ENCODE results near the gene RBKS.

The RBKS gene

DNA sequence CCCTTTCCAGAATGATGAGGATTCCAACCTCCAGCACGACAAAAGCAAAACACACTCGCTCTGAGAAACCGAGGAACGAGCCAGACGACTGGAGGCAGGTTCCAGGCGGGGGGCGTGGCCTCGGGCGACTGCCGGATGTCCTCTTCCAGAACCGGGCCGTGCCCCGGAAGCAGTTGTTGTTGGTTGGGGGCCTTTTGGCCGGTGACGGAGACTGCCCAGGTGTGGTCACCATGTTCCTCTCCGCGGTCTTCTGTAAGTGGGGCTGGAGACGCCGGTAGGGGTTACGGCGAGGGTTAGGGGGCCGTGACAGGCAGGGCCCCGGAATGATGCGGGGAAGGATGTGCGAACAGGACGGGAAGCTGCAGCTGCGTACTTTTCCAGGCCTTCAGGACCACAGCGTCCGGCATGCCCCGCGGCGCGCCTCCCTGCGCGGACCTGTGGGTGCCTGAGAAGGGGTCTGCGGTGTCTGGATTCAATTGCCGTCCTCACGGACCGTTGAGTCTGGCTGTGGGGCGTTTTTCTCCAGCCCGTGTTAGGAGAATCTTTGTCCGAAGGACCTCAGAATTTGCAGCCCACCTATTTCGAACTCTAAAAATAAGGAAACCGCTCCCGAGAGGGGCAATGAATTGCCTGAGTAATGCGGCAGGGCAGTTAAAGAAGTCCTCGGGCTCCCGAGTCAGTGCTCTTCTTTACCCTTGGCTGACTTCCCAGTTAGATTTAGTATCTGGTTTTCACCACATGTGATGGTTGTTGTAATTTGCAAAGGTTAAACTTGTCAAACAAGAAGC is 118.4 kb downstream of the RBKS start, which contains the start of gene MRPL33 (continued):
- TF ChIP-seq, protein P1, sequence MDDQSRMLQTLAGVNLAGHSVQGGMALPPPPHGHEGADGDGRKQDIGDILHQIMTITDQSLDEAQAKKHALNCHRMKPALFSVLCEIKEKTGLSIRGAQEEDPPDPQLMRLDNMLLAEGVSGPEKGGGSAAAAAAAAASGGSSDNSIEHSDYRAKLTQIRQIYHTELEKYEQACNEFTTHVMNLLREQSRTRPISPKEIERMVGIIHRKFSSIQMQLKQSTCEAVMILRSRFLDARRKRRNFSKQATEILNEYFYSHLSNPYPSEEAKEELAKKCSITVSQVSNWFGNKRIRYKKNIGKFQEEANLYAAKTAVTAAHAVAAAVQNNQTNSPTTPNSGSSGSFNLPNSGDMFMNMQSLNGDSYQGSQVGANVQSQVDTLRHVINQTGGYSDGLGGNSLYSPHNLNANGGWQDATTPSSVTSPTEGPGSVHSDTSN (CRISPR knock-in tag; IDR thresholded peaks at IDR 0.05), result 0 out of 2 replicates have a peak, but pooled peaks have one; percentile 48
- TF ChIP-seq ZNF561 (tag by site-specific recombination; IDR thresholded peaks at IDR 0.05; ENCODE audit: borderline replicate concordance) (no peak), ZNF221 (tag by site-specific recombination; IDR thresholded peaks at IDR 0.05; ENCODE audit: borderline replicate concordance) (no peak), KLF10 (tag by site-specific recombination; IDR thresholded peaks at IDR 0.05) (peak; percentile 21; the same call in 1 of the 2 replicates), ZNF184 (tag by site-specific recombination; IDR thresholded peaks at IDR 0.05) (no peak), ZXDB (tag by site-specific recombination; IDR thresholded peaks at IDR 0.05) (peak; percentile 93), ZNF311 (tag by site-specific recombination; IDR thresholded peaks at IDR 0.05; ENCODE audit: borderline replicate concordance) (no peak), ZNF664 (tag by site-specific recombination; IDR thresholded peaks at IDR 0.05) (0 out of 2 replicates have a peak, but pooled peaks have one; percentile 6), BCL11B (tag by site-specific recombination; IDR thresholded peaks at IDR 0.05; ENCODE audit: low read depth) (peak; percentile 80; the same call in 1 of the 2 replicates), EGR2 (tag by site-specific recombination; IDR thresholded peaks at IDR 0.05; ENCODE audit: low read depth) (no peak), ZNF530 (tag by site-specific recombination; IDR thresholded peaks at IDR 0.05; ENCODE audit: low read depth) (no peak), HOXC10 (CRISPR knock-in tag; IDR thresholded peaks at IDR 0.05) (no peak), ZNF121 (tag by site-specific recombination; IDR thresholded peaks at IDR 0.05) (no peak), SP3 (tag by site-specific recombination; IDR thresholded peaks at IDR 0.05) (peak; percentile 77), ZNF155 (tag by site-specific recombination; IDR thresholded peaks at IDR 0.05) (no peak), ZNF48 (tag by site-specific recombination; IDR thresholded peaks at IDR 0.05) (no peak), TCF7L2 (IDR thresholded peaks at IDR 0.05; ENCODE audit: borderline replicate concordance, low read depth, low read length) (no peak), ZNF555 (tag by site-specific recombination; conservative IDR thresholded peaks at IDR 0.05) (no peak), OVOL3 (tag by site-specific recombination; IDR thresholded peaks at IDR 0.05) (no peak), ZFP37 (tag by site-specific recombination; IDR thresholded peaks at IDR 0.05) (peak; percentile 60), GLI2 (tag by site-specific recombination; IDR thresholded peaks at IDR 0.05; ENCODE audit: borderline replicate concordance, low read depth) (no peak), ZNF629 (tag by site-specific recombination; IDR thresholded peaks at IDR 0.05) (peak; percentile 94), ZNF112 (tag by site-specific recombination; IDR thresholded peaks at IDR 0.05) (no peak)
- TF ChIP-seq, protein P2, sequence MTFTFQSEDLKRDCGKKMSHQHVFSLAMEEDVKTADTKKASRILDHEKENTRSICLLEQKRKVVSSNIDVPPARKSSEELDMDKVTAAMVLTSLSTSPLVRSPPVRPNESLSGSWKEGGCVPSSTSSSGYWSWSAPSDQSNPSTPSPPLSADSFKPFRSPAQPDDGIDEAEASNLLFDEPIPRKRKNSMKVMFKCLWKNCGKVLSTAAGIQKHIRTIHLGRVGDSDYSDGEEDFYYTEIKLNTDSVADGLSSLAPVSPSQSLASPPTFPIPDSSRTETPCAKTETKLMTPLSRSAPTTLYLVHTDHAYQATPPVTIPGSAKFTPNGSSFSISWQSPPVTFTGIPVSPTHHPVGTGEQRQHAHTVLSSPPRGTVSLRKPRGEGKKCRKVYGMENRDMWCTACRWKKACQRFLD (tag by site-specific recombination; IDR thresholded peaks at IDR 0.05), result no peak
- TF ChIP-seq, protein P3, sequence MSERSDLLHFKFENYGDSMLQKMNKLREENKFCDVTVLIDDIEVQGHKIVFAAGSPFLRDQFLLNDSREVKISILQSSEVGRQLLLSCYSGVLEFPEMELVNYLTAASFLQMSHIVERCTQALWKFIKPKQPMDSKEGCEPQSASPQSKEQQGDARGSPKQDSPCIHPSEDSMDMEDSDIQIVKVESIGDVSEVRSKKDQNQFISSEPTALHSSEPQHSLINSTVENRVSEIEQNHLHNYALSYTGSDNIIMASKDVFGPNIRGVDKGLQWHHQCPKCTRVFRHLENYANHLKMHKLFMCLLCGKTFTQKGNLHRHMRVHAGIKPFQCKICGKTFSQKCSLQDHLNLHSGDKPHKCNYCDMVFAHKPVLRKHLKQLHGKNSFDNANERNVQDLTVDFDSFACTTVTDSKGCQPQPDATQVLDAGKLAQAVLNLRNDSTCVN (tag by site-specific recombination; optimal IDR thresholded peaks at IDR 0.05), result peak; percentile 76
- TF ChIP-seq, protein P4, sequence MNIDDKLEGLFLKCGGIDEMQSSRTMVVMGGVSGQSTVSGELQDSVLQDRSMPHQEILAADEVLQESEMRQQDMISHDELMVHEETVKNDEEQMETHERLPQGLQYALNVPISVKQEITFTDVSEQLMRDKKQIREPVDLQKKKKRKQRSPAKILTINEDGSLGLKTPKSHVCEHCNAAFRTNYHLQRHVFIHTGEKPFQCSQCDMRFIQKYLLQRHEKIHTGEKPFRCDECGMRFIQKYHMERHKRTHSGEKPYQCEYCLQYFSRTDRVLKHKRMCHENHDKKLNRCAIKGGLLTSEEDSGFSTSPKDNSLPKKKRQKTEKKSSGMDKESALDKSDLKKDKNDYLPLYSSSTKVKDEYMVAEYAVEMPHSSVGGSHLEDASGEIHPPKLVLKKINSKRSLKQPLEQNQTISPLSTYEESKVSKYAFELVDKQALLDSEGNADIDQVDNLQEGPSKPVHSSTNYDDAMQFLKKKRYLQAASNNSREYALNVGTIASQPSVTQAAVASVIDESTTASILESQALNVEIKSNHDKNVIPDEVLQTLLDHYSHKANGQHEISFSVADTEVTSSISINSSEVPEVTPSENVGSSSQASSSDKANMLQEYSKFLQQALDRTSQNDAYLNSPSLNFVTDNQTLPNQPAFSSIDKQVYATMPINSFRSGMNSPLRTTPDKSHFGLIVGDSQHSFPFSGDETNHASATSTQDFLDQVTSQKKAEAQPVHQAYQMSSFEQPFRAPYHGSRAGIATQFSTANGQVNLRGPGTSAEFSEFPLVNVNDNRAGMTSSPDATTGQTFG (tag by site-specific recombination; IDR thresholded peaks at IDR 0.05; ENCODE audit: borderline replicate concordance), result no peak
- TF ChIP-seq, protein P5, sequence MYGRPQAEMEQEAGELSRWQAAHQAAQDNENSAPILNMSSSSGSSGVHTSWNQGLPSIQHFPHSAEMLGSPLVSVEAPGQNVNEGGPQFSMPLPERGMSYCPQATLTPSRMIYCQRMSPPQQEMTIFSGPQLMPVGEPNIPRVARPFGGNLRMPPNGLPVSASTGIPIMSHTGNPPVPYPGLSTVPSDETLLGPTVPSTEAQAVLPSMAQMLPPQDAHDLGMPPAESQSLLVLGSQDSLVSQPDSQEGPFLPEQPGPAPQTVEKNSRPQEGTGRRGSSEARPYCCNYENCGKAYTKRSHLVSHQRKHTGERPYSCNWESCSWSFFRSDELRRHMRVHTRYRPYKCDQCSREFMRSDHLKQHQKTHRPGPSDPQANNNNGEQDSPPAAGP (tag by site-specific recombination; IDR thresholded peaks at IDR 0.05), result no peak; the same call in 1 of the 2 replicates
- TF ChIP-seq, protein P6, sequence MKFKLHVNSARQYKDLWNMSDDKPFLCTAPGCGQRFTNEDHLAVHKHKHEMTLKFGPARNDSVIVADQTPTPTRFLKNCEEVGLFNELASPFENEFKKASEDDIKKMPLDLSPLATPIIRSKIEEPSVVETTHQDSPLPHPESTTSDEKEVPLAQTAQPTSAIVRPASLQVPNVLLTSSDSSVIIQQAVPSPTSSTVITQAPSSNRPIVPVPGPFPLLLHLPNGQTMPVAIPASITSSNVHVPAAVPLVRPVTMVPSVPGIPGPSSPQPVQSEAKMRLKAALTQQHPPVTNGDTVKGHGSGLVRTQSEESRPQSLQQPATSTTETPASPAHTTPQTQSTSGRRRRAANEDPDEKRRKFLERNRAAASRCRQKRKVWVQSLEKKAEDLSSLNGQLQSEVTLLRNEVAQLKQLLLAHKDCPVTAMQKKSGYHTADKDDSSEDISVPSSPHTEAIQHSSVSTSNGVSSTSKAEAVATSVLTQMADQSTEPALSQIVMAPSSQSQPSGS (tag by site-specific recombination; IDR thresholded peaks at IDR 0.05; ENCODE audit: low read depth), result no peak
- TF ChIP-seq, protein P7, sequence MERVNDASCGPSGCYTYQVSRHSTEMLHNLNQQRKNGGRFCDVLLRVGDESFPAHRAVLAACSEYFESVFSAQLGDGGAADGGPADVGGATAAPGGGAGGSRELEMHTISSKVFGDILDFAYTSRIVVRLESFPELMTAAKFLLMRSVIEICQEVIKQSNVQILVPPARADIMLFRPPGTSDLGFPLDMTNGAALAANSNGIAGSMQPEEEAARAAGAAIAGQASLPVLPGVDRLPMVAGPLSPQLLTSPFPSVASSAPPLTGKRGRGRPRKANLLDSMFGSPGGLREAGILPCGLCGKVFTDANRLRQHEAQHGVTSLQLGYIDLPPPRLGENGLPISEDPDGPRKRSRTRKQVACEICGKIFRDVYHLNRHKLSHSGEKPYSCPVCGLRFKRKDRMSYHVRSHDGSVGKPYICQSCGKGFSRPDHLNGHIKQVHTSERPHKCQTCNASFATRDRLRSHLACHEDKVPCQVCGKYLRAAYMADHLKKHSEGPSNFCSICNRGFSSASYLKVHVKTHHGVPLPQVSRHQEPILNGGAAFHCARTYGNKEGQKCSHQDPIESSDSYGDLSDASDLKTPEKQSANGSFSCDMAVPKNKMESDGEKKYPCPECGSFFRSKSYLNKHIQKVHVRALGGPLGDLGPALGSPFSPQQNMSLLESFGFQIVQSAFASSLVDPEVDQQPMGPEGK (tag by site-specific recombination; IDR thresholded peaks at IDR 0.05), result peak; percentile 94

Data from HEK293 (cell line).